ENCODE data around the gene FBXO8. TPM values are rescaled to one million over a fixed set of nuclear protein-coding genes. Genes with fewer than 3 reads are reported as not detected.

The FBXO8 gene, protein sequence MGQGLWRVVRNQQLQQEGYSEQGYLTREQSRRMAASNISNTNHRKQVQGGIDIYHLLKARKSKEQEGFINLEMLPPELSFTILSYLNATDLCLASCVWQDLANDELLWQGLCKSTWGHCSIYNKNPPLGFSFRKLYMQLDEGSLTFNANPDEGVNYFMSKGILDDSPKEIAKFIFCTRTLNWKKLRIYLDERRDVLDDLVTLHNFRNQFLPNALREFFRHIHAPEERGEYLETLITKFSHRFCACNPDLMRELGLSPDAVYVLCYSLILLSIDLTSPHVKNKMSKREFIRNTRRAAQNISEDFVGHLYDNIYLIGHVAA
- total RNA-seq: 10 to 100 TPM; 21.8 to 38.5 (median 25.9) TPM
- 10 to 100 TPM; 14.3 to 33.0 TPM for polyA plus RNA-seq
- long read RNA-seq, donor 1, transcript FBXO8-201 (6 exons, 2,577 nt): major isoform, 14 of 15 reads
- long read RNA-seq, donor 1, partial matches to known transcripts: 0 of 15 reads
- long read RNA-seq, donor 1, other reads (novel, unspliced or antisense): 1 of 15 reads
- long read RNA-seq, donor 2, transcript FBXO8-201 (6 exons, 2,577 nt): major isoform, 35 of 39 reads
- long read RNA-seq, donor 2, partial matches to known transcripts: 2 of 39 reads
- long read RNA-seq, donor 2, other reads (novel, unspliced or antisense): 2 of 39 reads
- long read RNA-seq, donor 3, transcript FBXO8-201 (6 exons, 2,577 nt): major isoform, 9 of 11 reads
- long read RNA-seq, donor 3, partial matches to known transcripts: 1 of 11 reads
- long read RNA-seq, donor 3, other reads (novel, unspliced or antisense): 1 of 11 reads

DNA sequence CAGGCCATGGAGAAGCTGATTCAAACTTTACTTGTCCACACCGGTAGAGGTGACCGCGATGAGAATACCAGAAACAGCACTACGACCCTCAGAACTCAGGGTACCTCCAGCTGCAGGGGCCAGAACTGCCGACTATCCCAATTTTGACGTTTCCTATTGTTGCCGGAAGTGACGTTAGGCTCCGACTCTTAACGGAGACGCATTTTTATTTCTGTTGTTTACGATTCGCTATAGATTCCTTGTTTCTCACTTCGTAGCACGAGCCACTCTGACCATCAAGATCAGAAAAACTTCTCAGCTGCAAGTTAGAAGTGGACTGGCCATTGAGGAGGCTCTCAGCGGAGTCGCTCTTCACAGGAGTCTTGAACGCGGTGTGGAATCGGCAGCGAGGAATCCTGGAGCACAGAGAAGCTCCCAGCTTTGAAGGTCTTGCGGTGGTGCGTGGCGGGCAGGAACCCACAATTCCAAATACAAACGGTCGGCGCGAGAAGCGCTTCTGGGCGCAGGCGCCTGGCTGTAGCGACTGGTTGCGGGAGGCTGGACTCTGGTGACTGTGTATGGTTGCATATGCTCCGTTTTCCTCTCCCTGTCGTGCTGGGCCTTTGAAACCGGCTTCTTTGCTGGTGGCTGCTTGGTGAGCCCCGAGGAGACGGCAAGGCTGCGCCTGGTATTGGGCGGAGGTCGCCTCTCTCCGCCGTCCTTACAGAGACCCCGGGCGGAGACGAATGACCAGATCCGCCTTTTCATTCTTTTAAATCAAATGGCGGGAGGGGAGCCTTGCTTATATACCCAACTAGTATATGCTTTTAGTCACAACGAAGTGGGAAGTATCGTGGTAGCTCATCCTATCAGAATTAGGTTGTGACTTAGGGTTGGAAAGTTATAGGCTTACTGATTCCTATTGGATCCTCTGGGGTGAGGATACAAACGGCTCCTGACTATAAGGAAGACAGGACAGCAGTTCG lies at the start of gene FBXO8, which contains the start of gene CEP44:
Gene FBXO8 (minus strand): TSS at position 161 of the 965 bp plus-strand sequence. CDS start 20,575 bp downstream, outside the sequence.
Gene CEP44 (plus strand): TSS at position 405 of the 965 bp plus-strand sequence. CDS start 15,211 bp downstream, outside the sequence.
- 0 to 1% (median 1%) methylated on average over 50 to 52 of the region's 52 CpGs for WGBS, 4 donors

GRCh38 chr4:174332741-174333493 lies 49.5 kb upstream of the FBXO8 start:
- 62 to 70% (median 69%) methylated on average over 4 of the region's 4 CpGs for WGBS, 4 donors
- ATAC-seq: no peak
- TF ChIP-seq POLR2A (IDR thresholded peaks at IDR 0.05): no peak
- TF ChIP-seq CTCF (IDR thresholded peaks at IDR 0.05): no peak
- Histone ChIP-seq H3K4me1 (no peaks in the 10 kb centered on the region), H3K9me3 (no peaks in the 10 kb centered on the region), H3K4me3 (no peak overlapping the region), H3K27me3 (no peaks in the 10 kb centered on the region), H3K27ac (no peak overlapping the region), H3K36me3 (no peaks in the 10 kb centered on the region)
- intact Hi-C loops (cut with DNase I): no loop called here
- no peak for DNase-seq

More for the DNA sequence above, at the start of gene FBXO8, which contains the start of gene CEP44:
- ATAC-seq: peak; percentile 82 to 89 (median 87)
- peak within 1 kb of the TSS; percentile 40 to 94 (median 74) for H3K4me3 ChIP-seq
- peak in 1 of 12 donors; percentile 13 for TF ChIP-seq CTCF (IDR thresholded peaks at IDR 0.05)
- TF ChIP-seq POLR2A (IDR thresholded peaks at IDR 0.05): peak in 1 of 2 donors; percentile 17
- no peaks in the 10 kb centered on the region for H3K27me3 ChIP-seq
- H3K36me3 ChIP-seq: no peaks in the 10 kb centered on the region
- peak within 1 kb of the TSS; percentile 93 to 99 (median 96) for H3K27ac ChIP-seq
- intact Hi-C loops (cut with DNase I): no loop called here
- peaks cover 0 to 8% (median 0%) of the 10 kb centered on the region in 12 donors for H3K9me3 ChIP-seq
- DNase-seq: peak; percentile 54 to 80 (median 68)
- H3K4me1 ChIP-seq: peaks cover 0 to 47% (median 31%) of the 10 kb centered on the region in 12 donors

DNA sequence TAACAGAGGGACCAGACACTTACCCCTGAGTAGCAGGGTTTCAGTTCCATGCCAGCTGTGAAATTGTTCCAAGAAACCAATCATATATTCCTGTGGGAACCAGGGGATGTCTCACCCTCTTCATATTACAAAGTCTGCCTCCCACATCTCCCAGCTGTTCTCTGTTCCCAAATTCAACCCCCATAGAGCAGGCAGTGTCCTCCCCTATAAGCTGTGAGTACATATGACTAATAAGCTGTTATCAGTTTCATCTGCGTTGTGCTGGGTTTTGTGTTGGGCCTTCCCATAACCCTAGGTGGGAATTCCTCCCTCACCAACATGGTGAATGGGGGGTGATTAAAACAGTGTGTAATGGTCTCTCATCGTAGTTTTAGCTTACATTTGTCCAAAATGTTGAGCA lies 41.3 kb upstream of the FBXO8 start:
- Histone ChIP-seq H3K27me3 (no peaks in the 10 kb centered on the region), H3K9me3 (no peaks in the 10 kb centered on the region), H3K27ac (no peak overlapping the region), H3K4me1 (no peaks in the 10 kb centered on the region), H3K4me3 (no peak overlapping the region), H3K36me3 (peaks cover 0 to 6% (median 0%) of the 10 kb centered on the region in 9 donors)
- WGBS, 4 donors: 83 to 91% (median 88%) methylated on average over 2 of the region's 2 CpGs
- ATAC-seq (no peak), DNase-seq (no peak)
- TF ChIP-seq CTCF (IDR thresholded peaks at IDR 0.05) (no peak), POLR2A (IDR thresholded peaks at IDR 0.05) (no peak)
- intact Hi-C loops (cut with DNase I): loop anchor here in 2 of 10 donors (5.0 kb wide), 1 partner anchor 102 kb away; no protein-coding TSS in a partner anchor
